Measurements from ENCODE around the gene ZFPM1.

Gene ZFPM1

GRCh38 chr16:88433632-88434352 is 19.3 kb upstream of the ZFPM1 start:
- DNase-seq (ENCODE audit: low read depth in 2 of 2), result no peak

GRCh38 chr16:88434353-88434690 is 18.8 kb upstream of the ZFPM1 start:
- no peak for DNase-seq (ENCODE audit: low read depth in 2 of 2)

GRCh38 chr16:88434746-88435145 is 18.3 kb upstream of the ZFPM1 start:
- DNase-seq (ENCODE audit: low read depth in 2 of 2), result no peak

GRCh38 chr16:88435437-88436355 is 17.4 kb upstream of the ZFPM1 start:
- DNase-seq (ENCODE audit: low read depth in 2 of 2), result no peak

- no peak for DNase-seq (ENCODE audit: low read depth in 2 of 2)
Measured at GRCh38 chr16:88436796-88437195, 16.3 kb upstream of the ZFPM1 start.

- DNase-seq (ENCODE audit: low read depth in 2 of 2), result peak in 1 of 2 experiments; percentile 57
Measured at GRCh38 chr16:88437367-88437964, 15.6 kb upstream of the ZFPM1 start.

GRCh38 chr16:88438084-88438870 is 14.8 kb upstream of the ZFPM1 start:
- DNase-seq (ENCODE audit: low read depth in 2 of 2), result no peak

- DNase-seq (ENCODE audit: low read depth in 2 of 2), result no peak
Measured at GRCh38 chr16:88439016-88439415, 14.1 kb upstream of the ZFPM1 start.

GRCh38 chr16:88439706-88440105 is 13.4 kb upstream of the ZFPM1 start:
- DNase-seq (ENCODE audit: low read depth in 2 of 2), result no peak

- DNase-seq (ENCODE audit: low read depth in 2 of 2), result no peak
Measured at GRCh38 chr16:88440111-88440510, 13.0 kb upstream of the ZFPM1 start.

GRCh38 chr16:88440686-88441405 is 12.2 kb upstream of the ZFPM1 start:
- DNase-seq (ENCODE audit: low read depth in 2 of 2), result no peak

- no peak for DNase-seq (ENCODE audit: low read depth in 2 of 2)
Measured at GRCh38 chr16:88441460-88441859, 11.6 kb upstream of the ZFPM1 start.

- DNase-seq (ENCODE audit: low read depth in 2 of 2), result no peak
Measured at GRCh38 chr16:88442383-88442726, 10.7 kb upstream of the ZFPM1 start.

- DNase-seq (ENCODE audit: low read depth in 2 of 2), result peak in 1 of 2 experiments; percentile 73
Measured at GRCh38 chr16:88442727-88443576, 10.1 kb upstream of the ZFPM1 start.

- no peak for DNase-seq (ENCODE audit: low read depth in 2 of 2)
Measured at GRCh38 chr16:88444826-88445582, 8.1 kb upstream of the ZFPM1 start.

- no peak for DNase-seq (ENCODE audit: low read depth in 2 of 2)
Measured at GRCh38 chr16:88445583-88445960, 7.5 kb upstream of the ZFPM1 start.

GRCh38 chr16:88446061-88446460 is 7.0 kb upstream of the ZFPM1 start:
- DNase-seq (ENCODE audit: low read depth in 2 of 2), result no peak

GRCh38 chr16:88446736-88447135 is 6.3 kb upstream of the ZFPM1 start:
- DNase-seq (ENCODE audit: low read depth in 2 of 2), result no peak

GRCh38 chr16:88447881-88448280 is 5.2 kb upstream of the ZFPM1 start:
- no peak for DNase-seq (ENCODE audit: low read depth in 2 of 2)
